AG09309 (cell line): ENCODE results near the gene SERP1.

Experiments used
- DNase-seq: peaks from one replicate; pipeline ENCODE4 v3.0.0-alpha.2; 2010; ENCODE audit warnings: low read depth
- H3K4me3 ChIP-seq: 2 replicates; pipeline ENCODE4 v1.5.1; 2011; ENCODE audit warnings: mild to moderate bottlenecking, low read depth, low read length, moderate library complexity; ENCODE audit not compliant: control insufficient read depth
- CTCF ChIP-seq: IDR thresholded peaks from 2 replicates; pipeline ENCODE4 v1.5.1; 2011; ENCODE audit warnings: mild to moderate bottlenecking, low read depth, low read length, inconsistent platforms; ENCODE audit not compliant: insufficient read depth, control insufficient read depth; ENCODE audit errors: missing control alignments

The SERP1 gene

GRCh38 chr3:150581174-150581573, 34.9 kb upstream of the SERP1 start:
- DNase-seq: no peak
- H3K4me3 ChIP-seq: no peak overlapping the region
- no peak for TF ChIP-seq CTCF

- no peak overlapping the region for H3K4me3 ChIP-seq
- TF ChIP-seq CTCF: peak; percentile 11
- DNase-seq: no peak
Observed at GRCh38 chr3:150577855-150578254, 31.6 kb upstream of the SERP1 start.

- no peak overlapping the region for H3K4me3 ChIP-seq
- DNase-seq: no peak
- TF ChIP-seq CTCF: no peak
Observed at GRCh38 chr3:150567328-150567727, 21.0 kb upstream of the SERP1 start.

GRCh38 chr3:150564243-150564642, 17.9 kb upstream of the SERP1 start:
- DNase-seq: no peak
- TF ChIP-seq CTCF: no peak
- H3K4me3 ChIP-seq: no peak overlapping the region

GRCh38 chr3:150557725-150558124, 11.4 kb upstream of the SERP1 start:
- TF ChIP-seq CTCF: no peak
- DNase-seq: no peak
- no peak overlapping the region for H3K4me3 ChIP-seq

- TF ChIP-seq CTCF: no peak
- H3K4me3 ChIP-seq: no peak overlapping the region
- DNase-seq: no peak
Observed at GRCh38 chr3:150556792-150557191, 10.5 kb upstream of the SERP1 start.

- TF ChIP-seq CTCF: no peak
- no peak for DNase-seq
- no peak overlapping the region for H3K4me3 ChIP-seq
Observed at GRCh38 chr3:150555859-150556436, 9.7 kb upstream of the SERP1 start.
